Breast epithelium (tissue), 4 donors: Measurements from ENCODE around the gene TPRKB. TPM values are rescaled to one million over a fixed set of nuclear protein-coding genes. Genes with fewer than 3 reads are reported as not detected.
A peak's percentile ranks its signal among the peaks of the same experiment; 100 is the strongest.
"Not testable (repeated sequence)": the region's sequence is repeated elsewhere in the genome, so short reads cannot be mapped to it uniquely, and the experiment has no call there.

ENCODE experiments used
- DNase-seq, 2 donors: peaks; one replicate each; pipeline ENCODE4 v3.0.0-alpha.2; 2019; ENCODE audit warnings: low spot score in 2 of 2
- H3K27ac ChIP-seq, 2 donors: fragments of 200-600 bp; sonication (generic) in 1 of 2; one replicate each; pipeline ENCODE4 v1.5.1; 2016 to 2019; ENCODE audit warnings: mild to moderate bottlenecking in 1 of 2
- H3K27me3 ChIP-seq, 2 donors: fragments of 200-600 bp; sonication (generic) in 1 of 2; one replicate each; pipeline versions ENCODE4 v1.5.1 to v1.6.0; 2017 to 2019; ENCODE audit warnings: control low read depth in 1 of 2, mild to moderate bottlenecking in 1 of 2
- H3K36me3 ChIP-seq: fragments of 200-600 bp; one replicate; pipeline ENCODE4 v1.5.1; 2019
- H3K4me1 ChIP-seq, 2 donors: fragments of 200-600 bp; sonication (generic); one replicate each; pipeline ENCODE4 v1.5.1; 2016 to 2019; ENCODE audit warnings: control low read depth in 1 of 2
- H3K4me3 ChIP-seq, 3 donors: fragments of 200-600 bp; sonication (generic); 1 replicate in 2 of 3; 2 replicates in 1 of 3; pipeline ENCODE4 v1.5.1; 2016 to 2019; ENCODE audit warnings: mild to moderate bottlenecking in 3 of 3, moderate library complexity in 2 of 3
- H3K9me3 ChIP-seq, 2 donors: fragments of 200-600 bp; sonication (generic) in 1 of 2; one replicate each; pipeline ENCODE4 v1.5.1; 2016 to 2019; ENCODE audit warnings: control low read depth in 1 of 2
- CTCF ChIP-seq, 3 donors: fragments of 450-650 bp; IDR thresholded peaks; one replicate each; pipeline ENCODE4 v1.5.1; 2016 to 2017; ENCODE audit warnings: antibody characterized with exemption in 3 of 3, mild to moderate bottlenecking in 3 of 3, moderate library complexity in 3 of 3
- POLR2A ChIP-seq: fragments of 450-650 bp; IDR thresholded peaks from one replicate; pipeline ENCODE4 v1.6.1; 2016; ENCODE audit warnings: antibody characterized with exemption, mild to moderate bottlenecking, moderate library complexity
- POLR2AphosphoS5 ChIP-seq, 3 donors: sonication (generic); formaldehyde crosslinking; IDR thresholded peaks; one replicate each; pipeline ENCODE4 v1.6.1; 2017; ENCODE audit warnings: antibody characterized with exemption in 3 of 3
- intact Hi-C: fragments of 100-400 bp; cut with DNase I; formaldehyde crosslinking; loops from one replicate; pipeline ENCODE4 v1.15.1; 2023; ENCODE audit warnings: low total_unique reads
- total RNA-seq, 3 donors: library from RNA; depleted of rRNA; stranded (reverse); fragments of >200 nt; gene quantifications; one replicate each; pipeline ENCODE4 v1.1.0, GENCODE V29; 2016

TPRKB gene
- total RNA-seq, 3 donors from 2014 or later, result 25.2 to 41.4 (median 32.8) TPM

DNA sequence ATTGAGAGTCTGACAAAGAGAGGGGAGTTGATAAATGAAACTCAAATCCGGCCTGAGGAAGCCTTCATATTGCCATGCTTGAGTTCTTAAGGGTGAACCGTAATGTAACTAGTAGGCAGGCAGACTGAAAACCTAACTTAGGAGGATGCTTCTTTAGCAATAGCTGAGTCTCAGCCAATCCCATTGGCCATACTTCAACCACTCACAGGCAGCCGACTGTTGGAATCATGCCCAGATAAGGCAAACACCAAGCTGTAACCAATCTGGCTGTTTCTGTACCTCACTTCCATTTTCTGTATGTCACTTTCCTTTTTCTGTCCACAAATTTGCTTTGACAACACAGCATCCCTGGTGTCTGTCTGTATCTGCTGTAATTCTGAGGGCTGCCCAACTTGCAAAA is 39.5 kb downstream of the TPRKB start:
- Histone ChIP-seq H3K36me3 (no peaks in the 10 kb centered on the region), H3K27ac (no peak overlapping the region), H3K9me3 (no peaks in the 10 kb centered on the region), H3K4me1 (peaks cover 0 to 3% of the 10 kb centered on the region in 2 donors), H3K27me3 (no peaks in the 10 kb centered on the region), H3K4me3 (no peak overlapping the region)
- intact Hi-C loops, result no loop called here
- no peak for DNase-seq
- TF ChIP-seq POLR2AphosphoS5 (IDR thresholded peaks at IDR 0.05), result no peak
- TF ChIP-seq CTCF (IDR thresholded peaks at IDR 0.05), result no peak
- TF ChIP-seq POLR2A, result no peak

GRCh38 chr2:73696985-73697384 is 40.2 kb downstream of the TPRKB start:
- H3K9me3 ChIP-seq, H3K36me3 ChIP-seq, H3K4me3 ChIP-seq, intact Hi-C loops, H3K27ac ChIP-seq, H3K27me3 ChIP-seq, H3K4me1 ChIP-seq, DNase-seq: not testable (repeated sequence)

- H3K4me1 ChIP-seq, H3K9me3 ChIP-seq, DNase-seq, H3K36me3 ChIP-seq, H3K27me3 ChIP-seq, H3K4me3 ChIP-seq, H3K27ac ChIP-seq, intact Hi-C loops: not testable (repeated sequence)
Measured at GRCh38 chr2:73696521-73696920, 40.6 kb downstream of the TPRKB start.

- H3K27ac ChIP-seq, H3K4me3 ChIP-seq, H3K27me3 ChIP-seq, intact Hi-C loops, H3K4me1 ChIP-seq, DNase-seq, H3K36me3 ChIP-seq, H3K9me3 ChIP-seq: not testable (repeated sequence)
- TF ChIP-seq CTCF (IDR thresholded peaks at IDR 0.05), result peak in 1 of 3 donors; percentile 20
Measured at GRCh38 chr2:73690372-73691088, 46.6 kb downstream of the TPRKB start.

- H3K27ac ChIP-seq, H3K4me1 ChIP-seq, H3K9me3 ChIP-seq, H3K36me3 ChIP-seq, DNase-seq, H3K4me3 ChIP-seq, H3K27me3 ChIP-seq: not testable (repeated sequence)
- intact Hi-C loops, result loop anchor here (10.0 kb wide), 1 partner anchor 346 kb away; no protein-coding TSS in a partner anchor
Measured at GRCh38 chr2:73688494-73688893, 48.7 kb downstream of the TPRKB start.

- intact Hi-C loops, result loop anchor here (10.0 kb wide), 1 partner anchor 349 kb away; no protein-coding TSS in a partner anchor
Measured at GRCh38 chr2:73685764-73686438, 51.2 kb downstream of the TPRKB start.

GRCh38 chr2:73684905-73685304 is 52.2 kb downstream of the TPRKB start:
- intact Hi-C loops, result loop anchor here (10.0 kb wide), 1 partner anchor 350 kb away; no protein-coding TSS in a partner anchor
- not testable (repeated sequence) for H3K36me3 ChIP-seq, H3K9me3 ChIP-seq, H3K4me1 ChIP-seq, H3K27ac ChIP-seq, H3K4me3 ChIP-seq, DNase-seq, H3K27me3 ChIP-seq

More at GRCh38 chr2:73685764-73686438, 51.2 kb downstream of the TPRKB start:
- no peak overlapping the region for H3K27ac ChIP-seq
- DNase-seq, result no peak
- H3K4me1 ChIP-seq, result no peaks in the 10 kb centered on the region
- H3K9me3 ChIP-seq, result no peaks in the 10 kb centered on the region
- TF ChIP-seq POLR2AphosphoS5 (IDR thresholded peaks at IDR 0.05), result no peak
- TF ChIP-seq POLR2A, result no peak
- TF ChIP-seq CTCF (IDR thresholded peaks at IDR 0.05), result no peak
- no peaks in the 10 kb centered on the region for H3K27me3 ChIP-seq
- no peaks in the 10 kb centered on the region for H3K36me3 ChIP-seq
- H3K4me3 ChIP-seq, result no peak overlapping the region

GRCh38 chr2:73684325-73684724 is 52.8 kb downstream of the TPRKB start:
- DNase-seq, H3K4me3 ChIP-seq, H3K27me3 ChIP-seq, H3K9me3 ChIP-seq, H3K4me1 ChIP-seq, H3K27ac ChIP-seq, H3K36me3 ChIP-seq: not testable (repeated sequence)
- intact Hi-C loops, result loop anchor here (10.0 kb wide), 1 partner anchor 350 kb away; no protein-coding TSS in a partner anchor
